Hepatocyte (in vitro differentiated cells): Measurements from ENCODE around the gene HCK. TPM values are rescaled to one million over a fixed set of nuclear protein-coding genes. Genes with fewer than 3 reads are reported as not detected.
A peak's percentile ranks its signal among the peaks of the same experiment; 100 is the strongest.

Experiments used
- DNase-seq: peaks from one replicate; pipeline ENCODE4 v3.0.0-alpha.2; 2016; ENCODE audit warnings: low spot score
- H2AFZ ChIP-seq: fragments of 200-600 bp; sonication (generic); 2 replicates; pipeline ENCODE4 v1.6.0; 2016; ENCODE audit warnings: antibody characterized with exemption, mild to moderate bottlenecking
- H3K27ac ChIP-seq: fragments of 200-600 bp; sonication (generic); 2 replicates; pipeline ENCODE4 v1.5.1; 2016; ENCODE audit warnings: mild to moderate bottlenecking
- H3K27me3 ChIP-seq: fragments of 200-600 bp; sonication (generic); 2 replicates; pipeline ENCODE4 v1.6.1; 2016
- H3K36me3 ChIP-seq: fragments of 200-600 bp; sonication (generic); replicated peaks from 2 replicates; pipeline ENCODE4 v1.5.1; 2016; ENCODE audit warnings: low read depth; ENCODE audit not compliant: insufficient read depth
- H3K4me1 ChIP-seq: fragments of 200-600 bp; sonication (generic); 2 replicates; pipeline ENCODE4 v1.5.1; 2016; ENCODE audit warnings: mild to moderate bottlenecking, moderate library complexity; ENCODE audit not compliant: insufficient read depth
- H3K4me2 ChIP-seq: fragments of 200-600 bp; sonication (generic); 2 replicates; pipeline ENCODE4 v1.6.0; 2016
- H3K4me3 ChIP-seq: fragments of 200-600 bp; sonication (generic); 2 replicates; pipeline ENCODE4 v1.5.1; 2016; ENCODE audit warnings: mild to moderate bottlenecking
- H3K79me2 ChIP-seq: fragments of 200-600 bp; sonication (generic); 2 replicates; pipeline ENCODE4 v1.6.0; 2017; ENCODE audit warnings: mild to moderate bottlenecking
- H3K9me2 ChIP-seq: fragments of 200-600 bp; sonication (generic); replicated peaks from 2 replicates; pipeline ENCODE4 v1.6.0; 2017; ENCODE audit warnings: mild to moderate bottlenecking; ENCODE audit not compliant: insufficient read depth
- H3K9me3 ChIP-seq: fragments of 200-600 bp; sonication (generic); 2 replicates; pipeline ENCODE4 v1.5.1; 2016; ENCODE audit warnings: low read depth, mild to moderate bottlenecking
- H4K20me1 ChIP-seq: fragments of 200-600 bp; sonication (generic); 2 replicates; pipeline ENCODE4 v1.6.0; 2016; ENCODE audit warnings: mild to moderate bottlenecking; ENCODE audit not compliant: insufficient read depth, poor library complexity, severe bottlenecking
- EZH2 ChIP-seq: fragments of 200-600 bp; sonication (generic); IDR thresholded peaks from 2 replicates; pipeline ENCODE4 v1.6.1; 2016; ENCODE audit warnings: antibody characterized with exemption, mild to moderate bottlenecking, borderline replicate concordance
- EZH2phosphoT487 ChIP-seq: fragments of 200-600 bp; sonication (generic); IDR thresholded peaks from one replicate; pipeline ENCODE4 v1.6.1; 2018; ENCODE audit warnings: antibody characterized with exemption, mild to moderate bottlenecking, low read depth, moderate library complexity; ENCODE audit not compliant: unreplicated experiment, severe bottlenecking
- WGBS: methylation state at CpG from one replicate; pipeline ENCODE4 v1.1.6; 2016; ENCODE audit warnings: low lambda C conversion rate; ENCODE audit errors: missing lambda C conversion rate; 5-methylcytosine and 5-hydroxymethylcytosine counted together
- polyA plus RNA-seq: library from polyadenylated mRNA; unstranded; fragments of >200 nt; fragmentation: Nextera tagmentation; extraction: Ambion mirVana; gene quantifications from 2 replicates; pipeline ENCODE4 v1.2.1, GENCODE V29; 2016
- total RNA-seq: library from RNA; depleted of rRNA; stranded (reverse); fragments of >200 nt; gene quantifications from 2 replicates; pipeline ENCODE4 v1.2.3, GENCODE V29; 2014
- TF ChIP-seq, protein P1 (sequence below): fragments of 200-600 bp; sonication (generic); IDR thresholded peaks from 2 replicates; pipeline ENCODE4 v1.5.1; 2016; ENCODE audit warnings: antibody characterized with exemption, mild to moderate bottlenecking; ENCODE audit not compliant: poor library complexity

HCK gene
- total and polyA plus RNA-seq, 2 experiments from 2014 or later = 0.54 to 2.2 TPM

GRCh38 chr20:32019156-32019510, 32.9 kb upstream of the HCK start:
- H4K20me1 ChIP-seq = no peaks in the 10 kb centered on the region
- DNase-seq = peak; percentile 72
- no peaks in the 10 kb centered on the region for H3K9me3 ChIP-seq
- peaks cover 8% of the 10 kb centered on the region for H3K4me1 ChIP-seq
- peak overlapping the region; percentile 94 for H3K4me2 ChIP-seq
- H3K27me3 ChIP-seq = peaks cover 76% of the 10 kb centered on the region
- peak overlapping the region; percentile 65 for H3K4me3 ChIP-seq
- H3K27ac ChIP-seq = no peak overlapping the region
- H3K36me3 ChIP-seq = no peaks in the 10 kb centered on the region
- H2AFZ ChIP-seq = no peak overlapping the region
- no peaks in the 10 kb centered on the region for H3K79me2 ChIP-seq
- no peaks in the 10 kb centered on the region for H3K9me2 ChIP-seq
- WGBS = 3% methylated on average over 5 of the region's 42 CpGs
- TF ChIP-seq EZH2phosphoT487 = no peak
- TF ChIP-seq, protein P1, sequence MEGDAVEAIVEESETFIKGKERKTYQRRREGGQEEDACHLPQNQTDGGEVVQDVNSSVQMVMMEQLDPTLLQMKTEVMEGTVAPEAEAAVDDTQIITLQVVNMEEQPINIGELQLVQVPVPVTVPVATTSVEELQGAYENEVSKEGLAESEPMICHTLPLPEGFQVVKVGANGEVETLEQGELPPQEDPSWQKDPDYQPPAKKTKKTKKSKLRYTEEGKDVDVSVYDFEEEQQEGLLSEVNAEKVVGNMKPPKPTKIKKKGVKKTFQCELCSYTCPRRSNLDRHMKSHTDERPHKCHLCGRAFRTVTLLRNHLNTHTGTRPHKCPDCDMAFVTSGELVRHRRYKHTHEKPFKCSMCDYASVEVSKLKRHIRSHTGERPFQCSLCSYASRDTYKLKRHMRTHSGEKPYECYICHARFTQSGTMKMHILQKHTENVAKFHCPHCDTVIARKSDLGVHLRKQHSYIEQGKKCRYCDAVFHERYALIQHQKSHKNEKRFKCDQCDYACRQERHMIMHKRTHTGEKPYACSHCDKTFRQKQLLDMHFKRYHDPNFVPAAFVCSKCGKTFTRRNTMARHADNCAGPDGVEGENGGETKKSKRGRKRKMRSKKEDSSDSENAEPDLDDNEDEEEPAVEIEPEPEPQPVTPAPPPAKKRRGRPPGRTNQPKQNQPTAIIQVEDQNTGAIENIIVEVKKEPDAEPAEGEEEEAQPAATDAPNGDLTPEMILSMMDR = peak; percentile 19

GRCh38 chr20:32019563-32020463, 32.2 kb upstream of the HCK start:
- H2AFZ ChIP-seq = no peak overlapping the region
- H3K4me1 ChIP-seq = peaks cover 8% of the 10 kb centered on the region
- H3K36me3 ChIP-seq = no peaks in the 10 kb centered on the region
- peak overlapping the region; percentile 65 for H3K4me3 ChIP-seq
- H3K27ac ChIP-seq = no peak overlapping the region
- H3K27me3 ChIP-seq = peaks cover 79% of the 10 kb centered on the region
- 51% methylated on average over 11 of the region's 11 CpGs for WGBS
- H3K4me2 ChIP-seq = peak overlapping the region; percentile 94
- H4K20me1 ChIP-seq = no peaks in the 10 kb centered on the region
- TF ChIP-seq, protein P1 = no peak
- TF ChIP-seq EZH2 (no peak), EZH2phosphoT487 (no peak)
- H3K79me2 ChIP-seq = no peaks in the 10 kb centered on the region
- no peak for DNase-seq
- no peaks in the 10 kb centered on the region for H3K9me2 ChIP-seq
- no peaks in the 10 kb centered on the region for H3K9me3 ChIP-seq

GRCh38 chr20:32021091-32021490, 31.0 kb upstream of the HCK start:
- H3K4me3 ChIP-seq = no peak overlapping the region
- no peak overlapping the region for H3K27ac ChIP-seq
- no peaks in the 10 kb centered on the region for H3K9me2 ChIP-seq
- H3K27me3 ChIP-seq = peaks cover 80% of the 10 kb centered on the region
- no peak overlapping the region for H3K4me2 ChIP-seq
- DNase-seq = no peak
- 92% methylated on average over 4 of the region's 4 CpGs for WGBS
- H3K9me3 ChIP-seq = no peaks in the 10 kb centered on the region
- TF ChIP-seq EZH2phosphoT487 = no peak
- no peak for TF ChIP-seq EZH2
- TF ChIP-seq, protein P1 = no peak
- no peaks in the 10 kb centered on the region for H4K20me1 ChIP-seq
- peaks cover 8% of the 10 kb centered on the region for H3K4me1 ChIP-seq
- H3K36me3 ChIP-seq = no peaks in the 10 kb centered on the region
- no peak overlapping the region for H2AFZ ChIP-seq
- no peaks in the 10 kb centered on the region for H3K79me2 ChIP-seq
